ENCODE data around the gene PAPSS2.
"Not testable (repeated sequence)": the region's sequence is repeated elsewhere in the genome, so short reads cannot be mapped to it uniquely, and the experiment has no call there.

Gene PAPSS2

GRCh38 chr10:87642988-87643387 is 16.7 kb upstream of the PAPSS2 start:
- DNase-seq (ENCODE audit: low read depth in 2 of 2), result no peak

- no peak for DNase-seq (ENCODE audit: low read depth in 2 of 2)
Observed at GRCh38 chr10:87643920-87644319, 15.8 kb upstream of the PAPSS2 start.

- not testable (repeated sequence) for DNase-seq (ENCODE audit: low read depth in 2 of 2)
Observed at GRCh38 chr10:87644500-87644899, 15.2 kb upstream of the PAPSS2 start.

- no peak for DNase-seq (ENCODE audit: low read depth in 2 of 2)
Observed at GRCh38 chr10:87646192-87646909, 13.3 kb upstream of the PAPSS2 start.

- no peak for DNase-seq (ENCODE audit: low read depth in 2 of 2)
Observed at GRCh38 chr10:87646935-87647334, 12.7 kb upstream of the PAPSS2 start.

- no peak for DNase-seq (ENCODE audit: low read depth in 2 of 2)
Observed at GRCh38 chr10:87650838-87651589, 8.7 kb upstream of the PAPSS2 start.

GRCh38 chr10:87651801-87652200 is 7.9 kb upstream of the PAPSS2 start:
- no peak for DNase-seq (ENCODE audit: low read depth in 2 of 2)

GRCh38 chr10:87652261-87652660 is 7.4 kb upstream of the PAPSS2 start:
- DNase-seq (ENCODE audit: low read depth in 2 of 2), result no peak

- DNase-seq (ENCODE audit: low read depth in 2 of 2), result no peak
Observed at GRCh38 chr10:87654212-87654611, 5.5 kb upstream of the PAPSS2 start.

GRCh38 chr10:87656431-87657072 is 3.1 kb upstream of the PAPSS2 start:
- no peak for DNase-seq (ENCODE audit: low read depth in 2 of 2)

GRCh38 chr10:87657371-87657770 is 2.3 kb upstream of the PAPSS2 start:
- no peak for DNase-seq (ENCODE audit: low read depth in 2 of 2)

GRCh38 chr10:87658321-87658795 is 1.3 kb upstream of the PAPSS2 start:
- DNase-seq (ENCODE audit: low read depth in 2 of 2), result no peak

- DNase-seq (ENCODE audit: low read depth in 2 of 2), result no peak
Observed at GRCh38 chr10:87658858-87659555, 671 bp upstream of the PAPSS2 start.

GRCh38 chr10:87660484-87661133 is 931 bp downstream of the PAPSS2 start:
- DNase-seq (ENCODE audit: low read depth in 2 of 2), result no peak

- DNase-seq (ENCODE audit: low read depth in 2 of 2), result no peak
Observed at GRCh38 chr10:87661861-87662785, 2.4 kb downstream of the PAPSS2 start.

- DNase-seq (ENCODE audit: low read depth in 2 of 2), result no peak
Observed at GRCh38 chr10:87664276-87664701, 4.6 kb downstream of the PAPSS2 start.

GRCh38 chr10:87667493-87667892 is 7.8 kb downstream of the PAPSS2 start:
- no peak for DNase-seq (ENCODE audit: low read depth in 2 of 2)

GRCh38 chr10:87668324-87669074 is 8.8 kb downstream of the PAPSS2 start:
- no peak for DNase-seq (ENCODE audit: low read depth in 2 of 2)

GRCh38 chr10:87669752-87670151 is 10.1 kb downstream of the PAPSS2 start:
- no peak for DNase-seq (ENCODE audit: low read depth in 2 of 2)

GRCh38 chr10:87670586-87670985 is 10.9 kb downstream of the PAPSS2 start:
- no peak for DNase-seq (ENCODE audit: low read depth in 2 of 2)
